Measurements from ENCODE around the gene BNIP5. TPM values are rescaled to one million over a fixed set of nuclear protein-coding genes. Genes with fewer than 3 reads are reported as not detected.
A peak's percentile ranks its signal among the peaks of the same experiment; 100 is the strongest.

The BNIP5 gene
- total RNA-seq, 6 experiments from 2014 or later: not detected

DNA sequence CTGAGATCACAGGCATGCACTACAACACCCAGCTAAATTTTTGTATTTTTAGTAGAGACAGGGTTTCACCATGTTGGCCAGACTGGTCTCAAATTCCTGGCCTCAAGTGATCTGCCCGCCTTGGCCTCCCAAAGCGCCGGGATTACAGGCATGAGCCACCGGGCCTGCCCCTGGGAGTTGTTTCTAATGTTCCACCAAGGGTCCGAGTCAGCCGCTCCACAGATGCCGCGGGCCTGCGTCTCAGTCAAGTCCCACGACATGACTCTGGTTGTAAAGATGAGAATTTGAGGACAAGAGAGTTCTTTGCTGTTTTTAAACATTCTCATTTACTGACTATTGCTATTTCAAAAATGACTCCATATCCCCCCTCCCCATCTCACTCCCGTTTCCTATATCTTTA, 30.8 kb downstream of the BNIP5 start:
- H3K27me3 Mint-ChIP-seq (ENCODE audit: insufficient read depth): peaks cover 41% of the 10 kb centered on the region
- TF ChIP-seq, protein P1, sequence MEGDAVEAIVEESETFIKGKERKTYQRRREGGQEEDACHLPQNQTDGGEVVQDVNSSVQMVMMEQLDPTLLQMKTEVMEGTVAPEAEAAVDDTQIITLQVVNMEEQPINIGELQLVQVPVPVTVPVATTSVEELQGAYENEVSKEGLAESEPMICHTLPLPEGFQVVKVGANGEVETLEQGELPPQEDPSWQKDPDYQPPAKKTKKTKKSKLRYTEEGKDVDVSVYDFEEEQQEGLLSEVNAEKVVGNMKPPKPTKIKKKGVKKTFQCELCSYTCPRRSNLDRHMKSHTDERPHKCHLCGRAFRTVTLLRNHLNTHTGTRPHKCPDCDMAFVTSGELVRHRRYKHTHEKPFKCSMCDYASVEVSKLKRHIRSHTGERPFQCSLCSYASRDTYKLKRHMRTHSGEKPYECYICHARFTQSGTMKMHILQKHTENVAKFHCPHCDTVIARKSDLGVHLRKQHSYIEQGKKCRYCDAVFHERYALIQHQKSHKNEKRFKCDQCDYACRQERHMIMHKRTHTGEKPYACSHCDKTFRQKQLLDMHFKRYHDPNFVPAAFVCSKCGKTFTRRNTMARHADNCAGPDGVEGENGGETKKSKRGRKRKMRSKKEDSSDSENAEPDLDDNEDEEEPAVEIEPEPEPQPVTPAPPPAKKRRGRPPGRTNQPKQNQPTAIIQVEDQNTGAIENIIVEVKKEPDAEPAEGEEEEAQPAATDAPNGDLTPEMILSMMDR (IDR thresholded peaks at IDR 0.05): no peak
- no peaks in the 10 kb centered on the region; the same call in 1 of the 2 replicates for H3K9me3 Mint-ChIP-seq
- no peak for DNase-seq
- no peak overlapping the region for H3K27ac Mint-ChIP-seq
- H3K4me1 Mint-ChIP-seq (ENCODE audit: low read depth): peaks cover 12% of the 10 kb centered on the region
- H3K4me3 Mint-ChIP-seq: no peak overlapping the region
- no peaks in the 10 kb centered on the region for H3K36me3 Mint-ChIP-seq (ENCODE audit: low read depth)

DNA sequence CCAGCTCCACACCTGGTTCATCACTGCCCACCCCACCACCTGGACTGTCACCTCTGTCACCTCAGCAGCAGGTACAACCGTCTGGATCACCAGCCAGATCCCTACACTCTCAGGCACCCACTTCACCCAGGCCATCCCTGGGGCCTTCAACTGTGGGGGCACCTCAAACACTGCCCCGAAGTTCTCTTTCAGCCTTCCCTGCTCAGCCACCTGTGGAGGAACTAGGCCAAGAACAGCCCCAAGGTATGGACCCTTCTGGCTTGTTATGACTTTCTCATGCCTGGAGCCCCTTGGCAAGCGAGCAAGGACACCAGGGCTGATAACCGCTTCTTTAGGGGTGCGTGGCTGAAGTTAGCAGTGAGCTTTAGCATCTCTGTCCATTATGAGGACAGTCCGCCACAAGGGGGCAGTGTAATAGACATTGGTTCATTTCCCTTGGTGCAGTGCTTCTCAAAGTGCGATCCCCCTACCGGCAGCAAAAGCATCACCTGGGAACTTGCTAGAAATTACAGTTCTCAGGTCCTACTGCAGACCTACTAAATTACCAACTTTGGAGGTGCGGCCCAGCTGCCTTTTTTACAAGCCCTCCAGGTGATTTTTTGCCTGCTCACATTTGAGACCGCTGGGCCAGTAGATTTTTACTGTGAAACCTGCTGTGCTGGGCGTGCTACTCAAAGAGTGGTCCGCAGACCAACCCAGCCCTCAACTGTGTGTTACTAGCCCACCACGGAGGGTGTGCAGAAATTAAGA, 34.3 kb downstream of the BNIP5 start:
- TF ChIP-seq, protein P1 (IDR thresholded peaks at IDR 0.05): peak; percentile 97
- no peaks in the 10 kb centered on the region for H3K9me3 Mint-ChIP-seq
- H3K36me3 Mint-ChIP-seq (ENCODE audit: low read depth): no peaks in the 10 kb centered on the region
- peaks cover 22% of the 10 kb centered on the region for H3K4me1 Mint-ChIP-seq (ENCODE audit: low read depth)
- no peak overlapping the region for H3K4me3 Mint-ChIP-seq
- H3K27me3 Mint-ChIP-seq (ENCODE audit: insufficient read depth): peaks cover 20% of the 10 kb centered on the region
- DNase-seq: peak; percentile 79
- H3K27ac Mint-ChIP-seq: no peak overlapping the region

DNA sequence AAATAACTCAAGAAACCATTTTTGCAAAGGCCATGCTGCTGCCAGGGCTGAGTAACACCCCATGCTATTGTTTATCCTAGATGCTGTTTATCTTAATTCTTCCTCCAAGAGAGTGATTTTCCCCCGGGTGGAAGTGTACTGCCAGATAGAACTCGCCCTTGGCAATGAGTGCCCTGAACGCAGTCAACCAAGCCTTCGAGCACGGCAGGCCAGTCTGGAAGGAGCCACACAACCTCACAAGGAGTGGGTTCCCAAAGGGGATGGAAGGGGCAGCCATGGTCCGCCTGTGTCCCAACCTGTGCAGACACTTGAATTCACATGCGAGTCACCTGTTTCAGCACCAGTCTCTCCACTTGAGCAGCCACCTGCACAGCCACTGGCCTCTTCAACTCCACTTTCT, 34.9 kb downstream of the BNIP5 start:
- Mint-ChIP-seq H3K4me3 (no peak overlapping the region), H3K36me3 (ENCODE audit: low read depth) (no peaks in the 10 kb centered on the region), H3K9me3 (no peaks in the 10 kb centered on the region), H3K27ac (no peak overlapping the region), H3K4me1 (ENCODE audit: low read depth) (peaks cover 22% of the 10 kb centered on the region), H3K27me3 (ENCODE audit: insufficient read depth) (peaks cover 18% of the 10 kb centered on the region)
- no peak for DNase-seq
- TF ChIP-seq, protein P1 (IDR thresholded peaks at IDR 0.05): no peak

DNA sequence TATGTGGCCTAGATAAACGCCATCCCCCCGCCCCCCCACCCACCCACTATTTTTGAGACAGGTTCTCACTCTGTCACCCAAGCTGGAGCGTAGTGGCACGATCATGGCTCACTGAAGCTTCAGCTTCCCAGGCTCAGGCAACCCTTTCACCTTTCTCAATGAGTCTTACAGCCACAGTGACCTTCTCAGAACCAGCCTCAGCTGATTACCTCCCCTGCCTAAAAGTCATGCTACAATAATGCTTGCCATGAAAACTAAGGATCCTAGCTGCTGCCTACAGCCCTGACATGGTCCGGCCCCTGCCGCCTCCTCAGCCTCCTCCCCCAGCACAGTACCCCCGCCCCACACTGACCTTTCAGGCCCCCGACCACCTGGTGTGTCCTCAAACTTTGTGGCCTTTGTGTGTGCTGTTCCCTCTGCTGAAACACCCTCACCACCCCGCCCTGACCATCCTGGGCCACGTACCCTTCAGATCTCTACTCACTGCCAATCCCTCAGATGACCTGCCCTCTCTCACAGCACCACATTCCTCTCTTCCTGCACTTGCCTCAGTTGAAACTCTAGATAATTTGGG, 35.5 kb downstream of the BNIP5 start:
- H3K4me1 Mint-ChIP-seq (ENCODE audit: low read depth): peaks cover 22% of the 10 kb centered on the region
- peaks cover 20% of the 10 kb centered on the region for H3K27me3 Mint-ChIP-seq (ENCODE audit: insufficient read depth)
- TF ChIP-seq, protein P1 (IDR thresholded peaks at IDR 0.05): no peak
- H3K9me3 Mint-ChIP-seq: no peaks in the 10 kb centered on the region
- no peak overlapping the region for H3K4me3 Mint-ChIP-seq
- no peaks in the 10 kb centered on the region for H3K36me3 Mint-ChIP-seq (ENCODE audit: low read depth)
- DNase-seq: no peak
- no peak overlapping the region for H3K27ac Mint-ChIP-seq

DNA sequence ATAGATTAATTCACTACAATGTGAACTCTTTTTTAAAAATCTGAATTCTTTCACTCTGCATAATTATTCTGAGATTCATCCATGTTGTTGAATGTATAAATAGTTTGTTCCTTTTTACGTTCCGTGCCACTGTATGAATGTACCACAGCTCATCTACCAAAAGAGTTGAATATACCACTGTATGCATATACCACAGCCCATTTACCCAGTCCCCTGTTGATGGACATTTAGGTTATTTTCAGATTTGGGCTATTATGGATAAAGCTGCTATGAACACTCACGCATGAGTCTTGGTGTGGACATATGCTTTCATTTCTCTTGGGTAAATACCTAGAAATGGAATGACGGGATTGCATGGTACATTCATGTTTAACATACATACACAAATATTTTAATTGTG, 38.7 kb downstream of the BNIP5 start:
- Mint-ChIP-seq H3K36me3 (ENCODE audit: low read depth) (no peaks in the 10 kb centered on the region), H3K4me1 (ENCODE audit: low read depth) (peaks cover 22% of the 10 kb centered on the region), H3K9me3 (no peaks in the 10 kb centered on the region), H3K4me3 (no peak overlapping the region), H3K27me3 (ENCODE audit: insufficient read depth) (peaks cover 34% of the 10 kb centered on the region), H3K27ac (no peak overlapping the region)
- TF ChIP-seq, protein P1 (IDR thresholded peaks at IDR 0.05): no peak
- DNase-seq: no peak
